NK-92 treated with Interleukin-12 subunit alpha and Interleukin-12 subunit beta, amount 100 ng/mL, for 24 hours (cell line): ENCODE measurements around the gene PRKACB.
"Not testable (repeated sequence)": the region's sequence is repeated elsewhere in the genome, so short reads cannot be mapped to it uniquely, and the experiment has no call there.

ENCODE experiments used
- DNase-seq: peaks from one replicate; lab custom pipeline; 2025; lab: John Stamatoyannopoulos, UW

The PRKACB gene

DNA sequence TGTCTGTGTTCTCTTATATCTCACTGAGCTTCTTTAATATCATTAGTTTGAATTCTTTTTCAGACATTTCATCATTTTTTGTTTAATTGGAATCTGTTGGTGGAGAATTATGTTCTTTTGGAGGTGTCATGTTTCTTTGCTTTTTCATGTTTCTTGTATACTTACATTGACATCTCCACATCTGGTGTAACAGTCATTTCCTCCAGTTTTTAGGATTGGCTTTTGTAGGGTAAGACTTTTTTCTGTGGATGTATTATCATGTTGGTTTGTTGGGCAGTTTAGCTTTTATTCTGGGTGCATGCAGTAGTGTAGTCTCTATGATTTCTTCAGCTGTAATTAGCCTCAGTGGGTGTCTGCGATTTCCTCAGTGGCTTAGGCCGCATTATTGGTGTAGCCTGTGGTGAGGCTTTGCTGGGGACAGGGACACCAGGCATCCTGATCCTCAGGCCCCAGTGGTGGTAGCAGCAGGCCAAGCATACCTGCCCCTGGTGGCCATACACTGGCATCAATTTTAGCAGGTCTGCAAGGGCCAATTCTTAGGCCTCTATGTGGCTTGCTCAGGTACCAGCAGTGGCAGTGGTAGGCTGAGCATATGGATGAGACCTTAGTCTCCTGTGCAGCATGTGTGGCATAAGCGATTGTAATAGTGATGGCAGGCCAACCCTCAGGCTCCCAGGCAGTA lies 79.8 kb downstream of the PRKACB start:
- DNase-seq: no peak

DNA sequence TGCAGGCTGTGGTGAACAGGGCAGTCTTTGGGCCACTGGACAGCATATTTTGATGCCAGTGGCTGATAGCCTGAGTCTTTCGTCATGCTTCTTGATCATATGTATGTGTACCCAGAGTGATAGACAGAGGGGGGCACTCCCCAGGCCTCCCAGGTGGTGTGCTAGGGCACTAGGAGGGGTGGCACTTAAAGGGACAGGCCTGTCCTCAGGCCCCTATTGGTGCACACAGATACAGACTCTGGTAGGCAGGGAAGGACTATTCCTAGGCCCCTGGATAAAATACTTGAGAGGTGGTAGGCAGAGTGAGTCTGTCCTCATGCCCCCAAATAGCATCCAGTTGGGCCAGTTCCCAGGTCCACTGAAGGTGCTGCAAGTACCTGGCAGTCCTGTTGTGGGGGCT lies 80.8 kb downstream of the PRKACB start:
- no peak for DNase-seq

- no peak for DNase-seq
Observed at GRCh38 chr1:84225646-84226045, 81.6 kb downstream of the PRKACB start.

DNA sequence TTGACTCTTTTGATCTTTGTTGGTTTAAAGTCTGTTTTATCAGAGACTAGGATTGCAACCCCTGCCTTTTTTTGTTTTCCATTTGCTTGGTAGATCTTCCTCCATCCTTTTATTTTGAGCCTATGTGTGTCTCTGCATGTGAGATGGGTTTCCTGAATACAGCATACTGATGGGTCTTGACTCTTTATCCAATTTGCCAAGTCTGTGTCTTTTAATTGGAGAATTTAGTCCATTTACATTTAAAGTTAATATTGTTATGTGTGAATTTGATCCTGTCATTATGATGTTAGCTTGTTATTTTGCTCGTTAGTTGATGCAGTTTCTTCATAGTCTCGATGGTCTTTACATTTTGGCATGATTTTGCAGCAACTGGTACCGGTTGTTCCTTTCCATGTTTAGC lies 88.6 kb downstream of the PRKACB start:
- DNase-seq: not testable (repeated sequence)

- DNase-seq: no peak
Observed at GRCh38 chr1:84236256-84236655, 92.2 kb downstream of the PRKACB start.

GRCh38 chr1:84242641-84243040 lies 98.6 kb downstream of the PRKACB start:
- no peak for DNase-seq

DNA sequence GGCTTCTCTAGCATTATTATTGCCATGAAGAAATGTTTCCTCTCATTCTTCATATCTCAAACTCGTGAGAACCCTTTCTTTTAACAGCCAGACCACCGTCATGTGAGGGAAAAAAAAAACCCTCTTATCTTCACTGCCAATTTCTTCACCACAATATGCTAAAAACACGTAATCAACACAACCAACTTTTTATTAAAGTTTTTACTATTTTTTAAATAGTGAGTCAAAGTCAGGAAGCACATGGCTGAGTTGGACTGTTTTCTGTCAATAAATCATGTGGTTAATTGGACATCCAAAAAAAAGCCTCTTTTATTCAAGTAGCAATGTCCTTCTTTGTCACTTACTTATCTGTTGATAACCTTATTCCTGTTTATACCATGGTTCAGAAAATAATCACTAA lies 101.5 kb downstream of the PRKACB start:
- no peak for DNase-seq

DNA sequence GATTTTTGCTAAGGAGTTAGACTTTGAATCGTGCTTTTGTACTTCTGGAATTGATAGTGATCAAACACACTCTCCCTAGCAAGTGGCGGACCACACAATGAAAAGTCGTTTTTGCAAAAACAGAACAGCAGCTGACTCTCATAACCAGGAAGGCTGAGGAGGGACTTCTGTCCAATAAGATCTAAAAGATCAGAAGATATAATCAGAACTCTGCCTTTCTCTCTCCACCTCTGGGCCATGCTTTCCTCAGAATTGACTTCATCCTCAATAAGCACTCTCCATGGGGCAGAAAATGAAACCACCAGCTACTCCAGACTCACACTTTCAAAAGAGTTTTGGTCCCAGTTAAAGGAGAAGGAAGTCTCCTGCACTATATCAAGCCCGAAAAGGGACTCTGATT lies 102.1 kb downstream of the PRKACB start:
- no peak for DNase-seq

DNA sequence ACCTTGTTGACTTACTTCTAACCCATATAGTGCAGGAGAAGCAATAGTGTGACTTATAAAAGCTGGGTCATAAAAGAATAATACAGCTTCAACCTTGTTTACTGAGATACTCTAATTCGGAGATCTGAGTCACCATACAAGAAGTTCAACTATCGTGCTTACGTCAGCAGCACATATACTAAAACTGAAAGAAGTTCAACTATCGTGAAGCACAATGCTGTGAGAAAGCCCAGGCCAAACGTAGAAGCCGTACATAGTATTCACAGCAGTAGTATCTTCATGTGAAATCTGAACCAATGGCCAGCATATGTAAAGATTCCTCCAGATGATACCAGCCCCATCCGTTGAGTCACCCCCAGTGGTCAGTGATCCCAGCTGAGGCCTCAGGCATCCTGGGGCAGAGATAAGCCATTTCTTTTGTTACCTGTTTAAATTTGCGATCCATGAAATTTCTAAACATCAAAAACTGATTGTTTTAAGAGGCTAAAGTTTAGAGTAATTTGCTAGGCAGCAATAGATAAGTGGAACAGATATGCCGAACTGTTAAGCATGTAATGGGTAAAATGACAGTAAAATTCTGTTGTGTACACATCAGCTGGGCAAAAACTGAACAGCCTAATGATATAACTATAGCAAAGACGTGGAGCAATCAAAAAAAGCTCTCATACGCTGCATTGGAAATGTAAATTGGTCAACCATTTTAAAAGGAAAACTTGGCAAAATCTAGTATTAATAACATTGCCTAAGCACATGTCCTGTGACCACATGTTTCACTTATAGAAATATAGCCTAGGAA lies 103.6 kb downstream of the PRKACB start:
- no peak for DNase-seq

DNA sequence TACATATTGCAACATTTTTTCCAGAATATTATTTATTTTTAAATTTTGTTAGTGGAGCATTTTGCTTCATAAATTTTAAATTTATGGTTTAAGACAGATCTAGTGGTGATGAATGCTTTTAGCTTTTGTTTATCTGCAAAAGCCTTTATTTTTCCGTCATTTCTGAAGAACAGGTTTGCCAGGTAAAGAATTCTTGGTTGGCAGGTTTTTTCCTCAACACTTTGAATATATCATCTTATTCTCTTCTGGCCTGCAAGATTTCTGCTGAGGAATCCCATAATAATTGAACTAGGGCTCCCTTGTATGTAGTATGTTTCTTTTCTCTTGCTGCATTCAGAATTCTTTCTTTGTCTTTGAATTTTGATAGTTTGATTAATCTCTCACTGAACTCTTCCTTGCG lies 106.6 kb downstream of the PRKACB start:
- no peak for DNase-seq

GRCh38 chr1:84253036-84253435 lies 109.0 kb downstream of the PRKACB start:
- DNase-seq: no peak

DNA sequence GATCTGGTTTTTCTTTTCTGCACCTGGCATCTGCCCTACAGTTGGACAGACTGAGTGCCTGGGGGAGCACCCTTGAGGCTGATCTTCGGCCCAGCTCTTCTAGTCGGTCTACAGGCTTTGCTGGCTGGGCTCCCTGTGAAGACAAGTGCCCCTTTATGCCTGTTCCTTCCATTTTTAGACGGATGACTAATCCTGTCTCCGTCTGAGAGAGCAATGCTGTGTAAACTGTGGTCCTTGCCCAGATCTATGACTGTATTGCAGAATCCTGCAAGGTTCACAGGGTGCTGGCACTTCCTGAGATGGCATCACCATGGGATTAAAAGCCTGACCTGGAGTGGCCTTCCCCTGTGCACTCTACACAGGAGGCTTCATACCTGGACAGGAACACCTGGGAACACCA lies 109.8 kb downstream of the PRKACB start:
- DNase-seq: no peak

DNA sequence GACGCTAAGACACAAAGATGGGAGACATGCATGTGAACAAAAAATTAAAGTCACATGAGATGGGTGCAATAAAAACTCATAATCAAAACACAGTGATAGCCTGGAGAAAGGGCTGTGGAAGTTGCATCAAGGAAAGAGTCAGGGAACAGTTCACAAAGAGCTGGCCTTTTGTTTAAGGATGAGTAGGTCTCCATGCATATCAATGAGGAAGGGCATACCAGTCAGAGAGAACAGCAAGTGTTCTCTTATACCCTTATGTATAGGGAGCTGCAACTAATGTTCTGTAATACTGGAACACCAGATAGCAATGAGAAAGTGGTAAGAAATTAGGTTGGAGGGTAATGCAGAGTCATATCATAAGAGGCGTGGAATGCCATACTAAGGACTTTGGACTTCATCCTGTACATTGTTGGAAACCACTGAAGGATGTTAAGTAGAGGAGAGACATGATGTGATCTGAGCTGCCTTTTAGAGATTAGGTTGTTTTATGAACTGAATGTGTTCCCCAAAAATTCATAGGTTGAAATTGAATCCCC lies 110.7 kb downstream of the PRKACB start:
- DNase-seq: no peak

DNA sequence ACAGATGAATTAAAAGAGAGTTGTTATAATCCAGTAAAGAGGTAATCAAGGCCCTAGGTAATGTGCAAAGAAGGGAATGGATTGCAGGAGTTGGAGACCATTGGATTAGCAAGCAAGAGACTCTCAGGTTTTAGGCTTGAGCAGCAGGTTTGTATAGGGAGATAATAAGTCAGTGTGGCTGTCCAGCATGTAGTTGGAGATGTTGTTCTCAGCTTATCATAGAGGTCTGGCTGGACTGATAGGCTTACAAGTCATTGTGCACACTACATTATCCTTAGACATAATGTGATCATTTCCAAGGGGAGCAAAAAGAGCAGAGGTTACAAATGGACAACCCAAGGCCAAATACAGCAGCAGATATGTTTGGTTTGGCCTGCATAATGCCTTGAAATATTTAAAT lies 111.5 kb downstream of the PRKACB start:
- no peak for DNase-seq

DNA sequence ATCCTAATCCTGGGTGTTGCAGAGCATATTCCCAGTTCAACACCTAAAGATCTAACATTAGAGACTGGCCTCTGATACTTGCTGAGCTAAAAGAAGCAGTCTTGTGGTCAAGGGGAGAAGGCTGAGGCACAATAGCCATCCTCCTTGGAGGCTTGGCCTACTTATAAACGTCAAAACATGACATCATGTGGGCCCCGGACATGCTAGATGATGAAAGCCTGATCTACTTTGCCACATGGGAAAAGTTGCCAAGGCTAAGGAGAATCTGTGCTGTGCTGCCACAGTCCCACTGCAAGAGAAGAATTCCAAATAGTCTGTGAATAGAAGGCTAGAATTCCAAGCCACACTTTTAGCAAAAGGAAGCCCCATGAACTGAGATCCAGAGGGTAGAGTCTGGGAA lies 113.5 kb downstream of the PRKACB start:
- no peak for DNase-seq

DNA sequence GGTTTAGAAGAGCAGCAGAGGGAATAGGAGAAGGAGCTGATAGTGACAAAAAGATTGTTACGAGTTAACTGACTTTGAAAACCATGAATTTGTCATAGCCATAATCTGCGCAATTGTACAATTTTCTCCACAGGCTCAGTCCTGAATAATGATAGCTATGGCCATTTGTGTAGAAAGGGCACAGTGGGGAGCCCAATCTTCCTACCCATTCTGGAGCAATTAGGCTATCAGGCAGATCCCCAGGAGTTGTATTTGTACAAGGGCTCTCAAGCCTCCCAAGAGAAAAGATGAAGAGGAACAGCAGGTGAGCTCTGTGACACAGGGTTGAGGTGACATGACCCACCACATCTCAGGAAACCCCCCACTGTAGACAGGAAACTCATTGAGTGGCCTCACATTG lies 115.3 kb downstream of the PRKACB start:
- DNase-seq: no peak

DNA sequence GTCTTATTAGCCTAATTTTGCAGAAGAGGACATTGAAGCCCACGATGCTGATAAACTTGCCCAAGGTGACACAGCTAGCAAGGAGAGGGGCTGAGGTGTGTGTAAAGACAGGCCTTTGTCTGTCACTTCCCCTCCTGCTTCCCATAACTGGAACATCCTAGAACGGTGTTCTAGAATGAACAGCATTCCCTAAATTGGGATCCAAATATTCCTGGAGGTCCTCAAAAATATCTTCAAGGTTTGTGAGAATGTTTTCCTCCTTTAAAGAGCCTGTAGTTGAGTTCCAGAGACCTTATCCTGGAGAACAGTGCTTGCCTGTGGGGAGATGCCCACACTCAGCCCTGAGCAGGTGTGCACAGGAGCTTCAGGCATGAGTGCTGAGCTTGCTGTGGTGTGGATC lies 115.9 kb downstream of the PRKACB start:
- no peak for DNase-seq

GRCh38 chr1:84260852-84261518 lies 116.9 kb downstream of the PRKACB start:
- no peak for DNase-seq

- no peak for DNase-seq
Observed at GRCh38 chr1:84264961-84265360, 120.9 kb downstream of the PRKACB start.

GRCh38 chr1:84265867-84266266 lies 121.8 kb downstream of the PRKACB start:
- DNase-seq: no peak

- DNase-seq: no peak
Observed at GRCh38 chr1:84266748-84267147, 122.7 kb downstream of the PRKACB start.

- no peak for DNase-seq
Observed at GRCh38 chr1:84267476-84267875, 123.4 kb downstream of the PRKACB start.

DNA sequence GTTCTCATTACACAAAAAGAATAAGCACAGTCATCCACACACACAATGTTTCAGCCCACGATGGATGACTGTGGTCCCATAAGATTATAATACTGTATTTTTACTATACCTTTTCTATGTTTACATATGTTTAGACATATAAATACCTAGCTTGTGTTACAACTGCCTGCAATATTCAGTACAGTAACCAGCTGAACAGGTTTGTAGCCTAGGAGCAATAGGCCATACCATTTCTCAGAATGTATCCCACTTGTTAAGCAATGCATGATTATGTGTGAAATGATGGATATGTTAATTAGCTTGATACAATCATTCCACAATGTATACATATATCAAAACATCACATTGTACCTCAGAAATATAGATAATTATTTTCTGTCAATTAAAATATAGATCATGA lies 124.3 kb downstream of the PRKACB start:
- DNase-seq: no peak
